Progenitor cell of endocrine pancreas (in vitro differentiated cells): ENCODE measurements around the gene NID2. TPM values are rescaled to one million over a fixed set of nuclear protein-coding genes. Genes with fewer than 3 reads are reported as not detected.

Source experiments
- DNase-seq: peaks from one replicate; pipeline ENCODE4 v3.0.0; 2021; ENCODE audit warnings: low spot score; ENCODE audit not compliant: unreplicated experiment
- H3K27ac Mint-ChIP-seq: 2 replicates; pipeline ENCODE4 v1.8.0; 2021; ENCODE audit warnings: mild to moderate bottlenecking, moderate library complexity, mixed read lengths
- H3K27me3 Mint-ChIP-seq: 2 replicates; pipeline ENCODE4 v1.8.0; 2021; ENCODE audit warnings: mixed read lengths
- H3K36me3 Mint-ChIP-seq: 2 replicates; pipeline ENCODE4 v1.8.0; 2022; ENCODE audit warnings: mixed read lengths; ENCODE audit not compliant: insufficient read depth
- H3K4me1 Mint-ChIP-seq: 2 replicates; pipeline ENCODE4 v1.8.0; 2021; ENCODE audit warnings: low read depth, mixed read lengths
- H3K4me3 Mint-ChIP-seq: 2 replicates; pipeline ENCODE4 v1.8.0; 2021; ENCODE audit warnings: low read depth, mild to moderate bottlenecking, moderate library complexity, mixed read lengths
- H3K9me3 Mint-ChIP-seq: 2 replicates; pipeline ENCODE4 v1.8.0; 2021; ENCODE audit warnings: low read depth, mixed read lengths
- total RNA-seq: library from RNA; stranded (reverse); gene quantifications from 2 replicates; pipeline ENCODE4 v1.2.1, GENCODE V29; 2021
- TF ChIP-seq, protein P1 (sequence below): fragments of 200-600 bp; sonication (generic); IDR thresholded peaks from one replicate; pipeline ENCODE4 v1.5.0; 2021; ENCODE audit warnings: antibody characterized with exemption, mild to moderate bottlenecking; ENCODE audit not compliant: unreplicated experiment

The NID2 gene
- total RNA-seq, 1 donor from 2014 or later: 2.1 TPM

DNA sequence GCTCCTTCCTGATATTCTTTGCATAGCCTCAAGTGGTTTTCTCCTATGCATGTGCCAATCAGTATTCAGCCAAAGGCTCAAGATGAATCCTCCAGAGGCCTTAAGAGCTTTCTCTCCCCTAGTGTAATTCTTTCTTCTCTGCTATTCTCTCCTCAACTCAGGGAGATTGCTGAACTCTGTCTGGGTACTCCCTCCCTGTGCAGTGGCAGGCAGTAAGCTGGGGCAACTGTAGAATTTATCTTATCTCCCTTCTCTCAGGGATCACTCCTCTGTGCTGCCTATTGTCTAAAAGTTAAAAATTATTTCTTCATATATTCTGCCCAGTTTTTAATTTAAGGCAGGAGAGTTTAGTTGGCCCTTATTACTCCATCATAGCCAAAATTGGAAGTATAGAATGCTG lies 108.0 kb downstream of the NID2 start:
- H3K36me3 Mint-ChIP-seq: peaks cover 9% of the 10 kb centered on the region

DNA sequence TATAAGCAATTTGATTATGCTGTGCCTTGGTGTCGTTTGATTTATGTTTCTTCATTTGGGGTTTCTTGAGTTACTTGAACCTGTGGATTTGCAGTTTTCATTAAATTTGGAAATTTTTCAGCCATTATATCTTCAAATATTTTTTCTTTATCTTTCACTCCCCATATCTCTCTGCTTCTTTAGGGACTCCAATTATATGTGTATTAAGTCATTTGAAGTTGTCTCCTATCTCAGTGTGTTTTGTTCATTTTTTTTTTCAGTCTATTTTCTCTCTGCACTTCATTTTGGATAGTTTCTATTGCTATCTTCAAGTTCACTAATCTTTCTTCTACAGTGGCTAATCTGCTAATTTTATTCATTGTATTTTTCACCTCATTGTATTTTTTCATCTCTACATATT lies 108.9 kb downstream of the NID2 start:
- TF ChIP-seq, protein P1, sequence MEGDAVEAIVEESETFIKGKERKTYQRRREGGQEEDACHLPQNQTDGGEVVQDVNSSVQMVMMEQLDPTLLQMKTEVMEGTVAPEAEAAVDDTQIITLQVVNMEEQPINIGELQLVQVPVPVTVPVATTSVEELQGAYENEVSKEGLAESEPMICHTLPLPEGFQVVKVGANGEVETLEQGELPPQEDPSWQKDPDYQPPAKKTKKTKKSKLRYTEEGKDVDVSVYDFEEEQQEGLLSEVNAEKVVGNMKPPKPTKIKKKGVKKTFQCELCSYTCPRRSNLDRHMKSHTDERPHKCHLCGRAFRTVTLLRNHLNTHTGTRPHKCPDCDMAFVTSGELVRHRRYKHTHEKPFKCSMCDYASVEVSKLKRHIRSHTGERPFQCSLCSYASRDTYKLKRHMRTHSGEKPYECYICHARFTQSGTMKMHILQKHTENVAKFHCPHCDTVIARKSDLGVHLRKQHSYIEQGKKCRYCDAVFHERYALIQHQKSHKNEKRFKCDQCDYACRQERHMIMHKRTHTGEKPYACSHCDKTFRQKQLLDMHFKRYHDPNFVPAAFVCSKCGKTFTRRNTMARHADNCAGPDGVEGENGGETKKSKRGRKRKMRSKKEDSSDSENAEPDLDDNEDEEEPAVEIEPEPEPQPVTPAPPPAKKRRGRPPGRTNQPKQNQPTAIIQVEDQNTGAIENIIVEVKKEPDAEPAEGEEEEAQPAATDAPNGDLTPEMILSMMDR: no peak
- Mint-ChIP-seq H3K4me3 (no peak overlapping the region), H3K36me3 (peaks cover 9% of the 10 kb centered on the region), H3K9me3 (peaks cover 29% of the 10 kb centered on the region), H3K27me3 (no peaks in the 10 kb centered on the region), H3K27ac (no peak overlapping the region), H3K4me1 (peaks cover 7% of the 10 kb centered on the region)
- no peak for DNase-seq

More for the DNA sequence above, 108.0 kb downstream of the NID2 start:
- no peak overlapping the region for H3K27ac Mint-ChIP-seq
- peaks cover 29% of the 10 kb centered on the region for H3K9me3 Mint-ChIP-seq
- H3K4me1 Mint-ChIP-seq: peaks cover 7% of the 10 kb centered on the region
- no peak for DNase-seq
- H3K27me3 Mint-ChIP-seq: no peaks in the 10 kb centered on the region
- no peak overlapping the region for H3K4me3 Mint-ChIP-seq
- TF ChIP-seq, protein P1: no peak

GRCh38 chr14:51957950-51958349 lies 110.9 kb downstream of the NID2 start:
- TF ChIP-seq, protein P1: no peak
- no peak for DNase-seq
- no peak overlapping the region for H3K27ac Mint-ChIP-seq
- peaks cover 29% of the 10 kb centered on the region for H3K9me3 Mint-ChIP-seq
- H3K36me3 Mint-ChIP-seq: peaks cover 9% of the 10 kb centered on the region
- no peaks in the 10 kb centered on the region for H3K27me3 Mint-ChIP-seq
- H3K4me1 Mint-ChIP-seq: peaks cover 7% of the 10 kb centered on the region
- no peak overlapping the region for H3K4me3 Mint-ChIP-seq

Other genes starting within 250 kb of the NID2 start
- 8.8 and 9.3 TPM in 2 replicates for gene GNG2, start 208.4 kb downstream of the NID2 start, total RNA-seq
- 233 and 247 TPM in 2 replicates for gene RTRAF, start 79.5 kb downstream of the NID2 start, total RNA-seq
- not detected in 2 replicates for gene PTGDR, start 198.6 kb upstream of the NID2 start, total RNA-seq
- 1.00 and 1.1 TPM in 2 replicates for gene PTGER2, start 245.3 kb upstream of the NID2 start, total RNA-seq